Stimulated activated CD4-positive, alpha-beta T cell treated with anti-CD3 and anti-CD28 coated beads, Interleukin-2, amount 100 ng/mL, for 4 hours (primary cell): ENCODE results near the gene IL2RA.
"Not testable (repeated sequence)": the region's sequence is repeated elsewhere in the genome, so short reads cannot be mapped to it uniquely, and the experiment has no call there.

ENCODE experiments used
- DNase-seq: peaks from one replicate; pipeline ENCODE4 v3.0.0-alpha.2; 2020; ENCODE audit warnings: low read depth

Gene IL2RA

DNA sequence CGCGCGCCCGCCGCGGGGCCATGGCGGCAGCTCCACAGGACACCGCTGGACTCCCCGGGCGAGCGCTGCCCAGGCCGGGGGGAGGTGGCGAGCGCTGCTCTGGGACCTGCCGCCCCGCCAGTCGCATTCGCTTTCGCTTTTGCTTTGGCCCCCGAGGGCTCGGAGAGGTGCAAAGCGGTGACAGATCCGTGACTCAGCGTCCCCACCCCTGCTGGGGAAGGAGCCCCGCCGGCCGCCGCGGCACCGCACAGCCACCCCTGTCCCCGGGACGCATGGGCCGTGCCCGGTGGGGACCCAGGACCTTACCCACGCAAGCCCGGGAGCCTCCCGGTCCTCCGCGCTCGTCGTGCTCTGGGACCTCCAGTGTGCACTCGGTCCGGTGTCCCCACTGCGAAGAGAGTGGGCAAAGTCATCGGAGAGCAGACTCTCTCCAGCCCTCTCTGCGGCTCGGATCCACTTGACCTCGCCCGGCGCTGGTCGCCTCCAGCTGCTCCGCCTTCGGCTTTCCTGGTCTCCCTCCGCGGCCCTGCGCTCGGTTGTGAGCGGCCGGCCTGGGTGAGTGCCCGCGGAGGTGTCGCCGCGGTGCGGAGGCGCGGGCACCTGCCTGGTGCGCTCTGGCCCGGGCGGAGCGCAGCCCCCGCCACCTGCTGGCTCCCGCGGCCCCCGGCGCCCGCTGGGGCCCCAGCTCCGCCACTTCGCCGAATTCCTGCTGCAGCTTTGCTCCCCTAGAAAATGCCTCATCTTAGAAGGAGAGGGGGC lies 84.5 kb downstream of the IL2RA start, which contains the start of gene IL15RA:
IL15RA (minus strand) TSS at position 73 of the 759 bp plus-strand sequence; CDS start at position 22, 51 bp downstream.
- peak; percentile 89 for DNase-seq

DNA sequence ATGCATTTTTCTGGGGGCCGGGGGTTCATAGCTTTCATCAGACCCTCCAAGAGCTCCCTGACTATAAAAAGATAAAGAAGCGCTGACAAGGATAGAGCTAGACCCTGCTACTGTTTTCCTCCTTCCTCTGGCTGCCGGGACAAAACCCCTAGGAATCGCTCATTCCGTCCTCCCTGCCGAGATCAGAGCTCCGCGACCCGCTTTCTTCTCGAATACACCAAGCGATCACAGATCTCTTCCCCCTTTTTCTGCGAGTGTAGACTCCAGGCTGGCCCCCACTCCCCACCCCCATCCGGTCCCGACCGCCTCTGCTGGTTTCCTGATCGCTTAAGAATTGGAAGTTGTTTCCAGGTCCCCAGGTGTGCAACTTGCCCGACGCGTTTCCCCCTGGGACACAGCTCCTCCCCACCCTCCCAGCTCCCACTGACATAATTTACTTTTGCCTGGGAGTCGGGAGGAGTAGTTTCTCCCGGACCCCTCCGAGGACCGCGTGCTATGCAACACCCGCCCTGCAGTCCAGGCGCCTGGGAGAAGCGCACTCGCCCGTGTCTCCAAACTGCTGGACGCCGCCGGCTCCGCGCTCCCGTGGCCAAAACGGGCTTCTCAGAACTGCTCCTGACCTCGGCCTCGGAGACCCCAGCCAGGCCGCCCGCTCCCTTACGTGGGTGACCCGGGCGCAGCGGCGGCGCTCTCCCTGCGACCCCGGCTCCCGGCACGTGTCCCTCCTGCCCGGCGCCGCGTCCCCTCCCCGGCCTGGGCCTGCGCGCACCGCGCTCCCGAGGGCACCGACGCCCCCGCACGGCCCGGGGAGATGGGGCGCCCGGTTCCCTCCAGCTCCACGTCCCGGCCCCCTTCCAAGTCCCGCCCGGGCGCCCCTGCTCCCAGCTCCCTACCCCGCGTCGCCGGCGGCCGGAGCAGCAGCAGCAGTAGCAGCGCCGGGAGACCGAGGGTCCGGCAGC lies 85.4 kb downstream of the IL2RA start:
- DNase-seq: peak; percentile 26

DNA sequence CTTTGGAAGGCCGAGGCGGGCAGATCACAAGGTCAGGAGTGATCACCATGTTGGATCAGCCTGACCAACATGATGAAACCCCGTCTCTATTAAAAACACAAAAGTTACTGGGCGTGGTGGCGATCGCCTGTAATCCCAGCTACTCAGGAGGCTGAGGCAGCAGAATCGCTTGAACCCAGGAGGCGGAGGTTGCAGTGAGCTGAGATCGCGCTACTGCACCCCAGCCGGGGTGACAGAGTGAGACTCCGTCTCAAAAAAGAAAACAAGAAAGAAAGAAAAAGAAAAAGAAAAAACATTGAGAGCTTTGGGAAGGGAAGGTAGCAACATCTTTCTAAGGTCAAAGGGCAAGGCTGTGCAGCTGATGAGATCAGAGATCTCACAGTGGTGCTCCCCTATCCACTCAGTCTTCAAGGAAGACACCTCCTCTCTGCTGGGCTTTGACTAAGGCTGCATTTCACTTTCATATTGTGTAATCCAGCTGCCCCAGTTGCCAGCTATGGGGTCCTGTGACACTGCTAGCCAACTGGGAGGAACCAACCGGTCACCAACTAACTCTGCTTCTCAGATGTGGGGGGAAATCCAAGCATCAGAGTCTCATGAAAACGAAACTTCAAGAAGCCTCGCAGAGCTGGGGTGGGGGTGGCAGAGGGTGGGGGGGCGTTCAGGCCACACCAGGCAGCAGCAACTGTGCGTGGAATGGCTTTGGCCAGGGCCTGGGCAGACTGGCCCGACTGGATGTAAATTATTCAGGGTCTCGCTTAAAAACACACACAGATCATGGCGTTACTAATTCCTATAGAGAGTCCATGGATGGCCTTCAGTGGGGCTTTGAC lies 86.3 kb downstream of the IL2RA start:
- peak; percentile 47 for DNase-seq

DNA sequence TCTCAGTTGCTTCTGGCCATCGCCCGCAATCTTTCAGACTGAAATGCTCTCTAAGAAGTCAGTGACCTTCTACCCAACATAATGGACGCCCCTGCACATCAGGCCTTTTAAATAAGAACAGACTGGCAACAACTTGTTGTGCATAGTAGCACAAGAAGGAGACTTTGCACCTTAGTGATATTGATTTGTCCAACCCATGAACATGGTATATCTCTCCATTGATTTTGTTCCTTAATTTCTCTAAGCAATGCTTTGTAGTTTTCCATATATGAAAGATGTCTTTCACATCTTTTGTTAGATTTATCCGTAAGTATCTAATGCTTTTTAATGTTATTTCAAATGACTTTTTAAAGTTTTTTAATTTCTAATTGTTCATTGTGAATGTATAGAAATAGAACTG lies 89.1 kb downstream of the IL2RA start:
- DNase-seq: no peak

DNA sequence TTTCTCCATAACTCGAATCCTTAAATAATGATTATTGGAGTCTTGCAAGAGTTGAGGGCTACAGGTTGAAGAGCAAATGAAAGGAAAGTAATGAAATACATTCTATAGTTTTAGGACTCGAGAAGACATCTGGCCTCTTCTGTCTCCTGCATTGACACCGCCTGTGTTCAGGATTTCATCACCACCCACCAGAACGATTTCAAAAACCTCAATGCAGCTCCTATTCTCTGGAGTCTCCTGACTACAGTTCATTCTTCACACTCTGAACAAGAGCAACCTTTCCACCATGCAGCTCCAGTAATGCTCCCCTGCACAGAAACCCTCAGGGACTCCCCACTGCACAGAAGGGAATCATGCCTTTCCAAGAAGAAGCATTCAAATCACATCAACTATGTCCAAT lies 90.3 kb downstream of the IL2RA start:
- DNase-seq: no peak

DNA sequence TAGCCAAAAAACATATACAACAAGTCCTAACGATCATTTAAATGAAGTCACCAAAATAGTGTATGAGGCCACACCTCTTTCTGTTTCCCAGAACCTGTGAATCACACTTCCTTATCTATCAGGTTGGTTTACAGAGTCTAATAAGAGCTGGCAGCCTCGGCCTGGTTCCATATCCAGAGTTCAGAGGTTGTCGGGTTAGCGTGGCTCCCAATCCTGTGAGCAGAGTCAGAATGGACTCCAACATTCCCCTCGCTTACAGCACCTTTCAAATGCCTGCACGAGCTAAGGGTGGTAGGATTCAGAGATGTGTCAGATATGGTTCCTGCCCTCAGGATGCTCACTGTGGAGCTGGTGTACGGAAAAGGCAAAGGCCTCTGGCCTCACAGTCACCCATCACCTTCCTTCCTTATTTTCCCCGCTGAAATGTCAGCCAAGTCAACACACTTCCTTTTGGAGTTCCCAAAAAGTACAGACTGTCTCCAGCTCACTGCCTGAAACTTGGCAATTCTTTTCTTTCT lies 90.8 kb downstream of the IL2RA start:
- DNase-seq: peak; percentile 19

DNA sequence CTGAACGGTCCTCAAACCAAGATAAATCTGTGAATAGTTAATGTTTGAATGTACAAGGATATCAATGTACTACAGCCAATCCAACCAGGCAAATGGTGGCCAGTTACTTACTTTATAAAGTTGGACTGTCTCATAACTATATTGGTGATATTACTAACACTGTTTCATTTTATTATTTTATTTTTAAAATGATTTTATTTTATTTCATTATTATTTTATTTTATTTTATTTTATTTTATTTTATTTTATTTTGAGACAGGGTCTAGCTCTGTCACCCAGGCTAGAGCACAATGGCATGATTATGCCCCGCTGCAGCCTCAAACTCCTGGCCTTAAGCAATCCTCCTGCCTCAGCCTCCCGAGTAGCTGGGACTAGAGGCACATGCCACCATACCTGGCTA lies 91.6 kb downstream of the IL2RA start:
- DNase-seq: no peak

DNA sequence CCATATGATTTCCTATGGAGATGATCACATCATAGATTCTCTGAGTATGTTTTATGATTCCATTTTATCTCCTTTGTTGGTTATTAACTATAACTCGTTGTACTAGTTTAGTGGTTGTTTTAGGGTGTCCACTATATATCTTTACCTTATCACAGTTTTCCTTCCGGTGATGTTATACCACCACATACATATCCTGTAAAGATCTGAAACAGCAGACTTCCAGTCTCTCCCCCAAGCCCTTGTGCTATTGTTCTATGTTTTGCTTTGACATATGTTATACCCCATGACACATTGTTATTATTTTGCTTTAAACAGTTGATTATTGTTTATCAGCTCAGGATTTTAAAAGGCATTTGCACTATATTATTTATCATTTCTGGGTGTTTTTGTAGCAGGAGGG lies 92.1 kb downstream of the IL2RA start:
- no peak for DNase-seq

DNA sequence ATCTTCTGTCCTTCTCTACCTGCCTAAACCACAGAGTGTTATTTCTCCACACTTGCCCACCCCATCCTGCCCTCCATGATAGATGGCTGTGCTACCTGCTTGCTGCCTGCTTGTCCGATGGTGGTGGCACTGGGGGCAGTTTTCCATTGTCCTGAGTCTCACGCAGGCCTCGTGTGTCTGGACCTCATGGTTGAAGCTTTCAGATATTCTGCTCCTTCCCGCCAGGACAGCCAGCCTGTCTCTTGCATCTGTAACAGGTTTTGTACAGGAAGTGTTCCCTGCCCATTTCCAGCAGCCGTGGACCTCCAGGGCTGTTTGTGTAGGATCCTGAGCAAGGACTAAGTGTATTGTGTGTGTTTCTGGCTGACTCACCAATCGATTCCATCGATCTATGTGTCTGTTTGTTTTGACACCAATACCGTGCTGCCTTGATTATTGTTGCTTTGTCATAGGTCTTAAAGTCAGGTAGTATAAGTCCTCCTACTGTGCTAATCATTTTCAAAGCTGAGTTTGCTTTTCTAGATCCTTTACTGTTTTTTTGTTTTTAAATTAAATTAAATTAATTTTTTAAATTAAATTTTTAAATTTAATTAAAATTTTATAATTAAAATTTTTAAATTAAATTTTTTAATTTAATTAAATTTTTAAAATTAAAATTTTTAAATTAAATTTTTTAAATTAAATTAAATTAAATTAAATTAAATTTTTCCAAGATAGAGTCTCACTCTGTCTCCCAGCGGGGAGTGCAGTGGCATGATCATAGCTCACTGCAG lies 93.3 kb downstream of the IL2RA start:
- DNase-seq: no peak

DNA sequence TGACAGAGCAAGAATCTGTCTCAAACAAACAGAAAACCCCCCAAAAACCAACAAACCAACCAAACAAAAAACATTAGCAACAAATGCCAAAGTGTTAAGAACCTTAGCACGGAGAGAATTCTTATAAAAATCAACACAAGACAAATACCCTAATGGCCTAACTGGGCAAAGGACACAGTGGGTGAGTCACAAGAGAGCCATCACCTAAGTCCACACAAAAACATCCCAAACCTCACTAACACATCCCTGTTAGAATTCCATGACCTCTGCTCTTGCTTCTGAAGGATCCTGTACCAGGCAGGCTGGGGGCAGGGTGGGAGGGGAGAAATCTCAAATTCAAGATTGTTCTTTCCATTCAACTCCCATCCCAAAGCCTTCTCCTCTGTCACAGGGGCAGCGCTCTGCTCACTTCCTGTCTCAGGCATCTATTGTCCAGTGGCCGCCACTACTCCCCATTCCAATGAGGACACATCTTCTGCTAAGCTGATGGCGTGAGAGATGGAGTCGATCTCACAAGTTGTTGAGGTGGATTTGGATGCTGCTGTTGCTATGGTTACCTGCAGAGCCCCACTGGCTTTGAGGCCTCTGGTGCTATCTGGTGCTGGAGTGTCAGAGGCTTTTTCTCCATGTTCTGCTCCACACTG lies 94.0 kb downstream of the IL2RA start:
- DNase-seq: no peak

DNA sequence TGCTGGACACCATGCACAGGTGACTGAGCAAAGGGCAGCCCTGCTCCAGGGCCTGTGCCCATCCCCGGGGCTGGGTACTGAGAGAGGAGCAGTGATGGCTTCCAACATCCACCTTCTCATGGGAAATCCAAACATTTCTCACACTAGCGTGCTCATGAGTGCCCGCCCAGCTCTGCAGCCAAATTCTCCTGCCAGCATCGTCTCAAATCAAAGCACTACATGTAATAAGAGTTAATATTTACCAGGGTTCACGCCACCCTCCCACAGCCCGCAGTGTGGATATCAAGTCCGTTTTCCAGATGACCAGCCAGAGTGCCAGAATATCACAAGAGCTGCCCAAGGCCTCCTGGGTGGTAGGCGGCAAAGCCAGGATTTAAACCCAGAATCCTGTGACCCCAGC lies 96.9 kb downstream of the IL2RA start:
- no peak for DNase-seq

DNA sequence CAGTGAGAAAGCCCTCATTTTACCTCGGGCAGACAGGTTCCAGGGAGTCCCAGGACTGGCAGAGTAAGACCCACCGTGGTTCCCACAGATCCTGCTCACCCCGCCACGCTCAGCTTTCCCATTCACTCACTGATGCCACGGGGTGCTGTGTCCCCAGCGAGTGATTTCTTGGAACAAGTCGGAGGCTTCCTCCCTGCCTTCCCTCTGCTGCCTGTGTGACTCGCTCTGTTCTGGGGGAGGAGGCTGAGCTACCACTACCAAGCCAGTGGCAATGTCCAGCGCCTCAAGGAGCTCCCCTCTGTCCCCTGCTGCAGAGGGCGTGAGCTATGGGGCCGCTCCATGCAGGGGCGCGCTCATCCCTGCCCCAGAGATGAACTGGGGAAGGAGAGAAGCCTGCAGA lies 97.4 kb downstream of the IL2RA start:
- no peak for DNase-seq

DNA sequence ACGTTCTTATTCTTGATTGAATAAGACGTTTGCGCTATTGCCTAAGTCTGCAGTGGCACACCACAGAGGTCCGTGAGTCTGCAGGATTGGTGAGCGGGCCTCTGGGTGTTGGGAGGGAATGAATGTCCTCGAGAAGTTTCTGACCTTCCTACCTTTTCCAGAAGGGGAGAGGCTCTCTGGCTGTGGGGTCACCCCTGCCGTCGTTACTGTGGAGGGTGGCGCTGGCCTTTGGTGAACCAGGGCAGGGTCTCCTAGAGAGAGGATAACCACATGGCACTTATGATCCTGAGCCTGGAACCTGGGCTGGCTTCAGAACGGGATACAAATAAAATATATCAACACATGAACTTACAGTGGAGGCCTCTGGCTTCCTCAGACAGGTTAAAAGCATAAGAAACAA lies 98.6 kb downstream of the IL2RA start:
- no peak for DNase-seq

DNA sequence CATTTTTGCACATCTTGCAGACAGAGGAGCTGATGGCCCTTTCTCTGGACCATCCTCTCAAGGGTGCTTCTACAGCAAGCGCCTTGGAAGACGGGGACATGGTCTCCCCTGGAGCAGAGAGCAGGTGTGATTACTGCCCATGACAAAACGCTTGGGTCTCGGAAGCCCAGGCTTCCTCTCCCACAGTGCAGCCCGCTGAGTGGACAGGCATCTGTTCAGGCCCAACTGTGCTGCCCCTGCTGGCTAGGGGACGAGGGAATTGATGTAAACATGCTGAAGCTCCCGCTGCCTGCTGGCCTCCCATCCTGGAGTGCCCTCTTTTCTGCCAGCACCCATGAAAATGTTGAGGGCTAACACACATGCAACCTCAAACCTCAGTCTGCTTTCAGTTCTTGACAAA lies 99.1 kb downstream of the IL2RA start:
- DNase-seq: no peak

DNA sequence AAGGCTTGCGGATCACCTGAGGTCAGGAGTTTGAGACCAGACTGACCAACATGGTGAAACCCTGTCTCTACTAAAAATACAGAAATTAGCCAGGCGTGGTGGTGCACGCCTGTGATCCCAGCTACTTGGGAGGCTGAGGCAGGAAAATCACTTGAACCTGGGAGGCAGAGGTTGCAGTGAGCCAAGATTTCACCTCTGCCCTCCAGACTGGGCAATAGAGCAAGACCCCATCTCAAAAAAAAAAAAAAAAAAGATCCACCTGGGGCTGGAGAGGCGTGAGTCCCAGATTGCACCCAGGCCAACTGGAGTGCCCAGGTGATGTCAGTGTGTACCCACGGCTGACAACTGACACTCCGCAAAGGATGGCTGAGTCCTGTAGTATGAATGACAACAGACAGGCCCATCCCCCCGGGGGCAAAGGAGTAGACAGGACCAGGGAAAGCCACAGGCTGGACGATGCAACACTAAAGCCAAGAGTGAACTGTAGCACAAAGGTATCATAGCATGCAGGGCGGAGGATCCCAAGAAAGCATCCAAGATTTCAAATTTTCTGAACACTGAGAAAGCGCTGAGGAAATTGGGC lies 99.7 kb downstream of the IL2RA start:
- not testable (repeated sequence) for DNase-seq

DNA sequence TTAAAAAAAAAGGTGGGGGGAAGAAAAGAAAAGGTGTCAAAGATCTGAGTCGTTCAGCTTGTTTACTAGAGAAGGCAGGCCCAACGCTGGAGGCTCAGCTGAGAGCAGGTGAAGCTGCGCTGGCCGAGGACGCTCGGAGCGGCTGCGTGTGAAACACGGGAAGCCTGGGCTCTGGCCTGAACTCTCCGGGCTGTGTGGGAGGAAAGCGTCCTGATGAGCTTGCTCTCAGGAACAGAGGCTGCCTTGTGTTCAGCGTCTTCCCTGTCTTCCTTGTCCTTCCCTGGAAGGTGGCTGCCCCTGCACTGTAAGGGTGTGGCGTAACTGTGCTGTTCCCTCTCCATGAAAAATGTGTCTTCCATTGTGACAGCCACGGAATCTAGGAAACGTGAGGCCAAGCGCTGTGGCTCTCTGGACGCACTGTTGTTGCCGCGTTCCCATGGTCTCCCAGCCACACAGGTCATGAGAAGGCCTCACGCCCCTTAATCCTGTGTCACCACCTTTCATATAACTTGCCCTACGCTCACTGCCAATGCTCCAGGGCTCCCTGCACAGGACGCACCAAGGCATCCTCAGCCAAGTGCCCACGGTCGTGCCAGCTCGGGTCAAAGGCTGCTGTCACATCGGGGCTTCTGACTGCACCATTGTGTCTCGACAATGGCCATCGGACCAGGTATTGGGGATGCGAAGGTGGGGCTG lies 100.6 kb downstream of the IL2RA start:
- DNase-seq: no peak

DNA sequence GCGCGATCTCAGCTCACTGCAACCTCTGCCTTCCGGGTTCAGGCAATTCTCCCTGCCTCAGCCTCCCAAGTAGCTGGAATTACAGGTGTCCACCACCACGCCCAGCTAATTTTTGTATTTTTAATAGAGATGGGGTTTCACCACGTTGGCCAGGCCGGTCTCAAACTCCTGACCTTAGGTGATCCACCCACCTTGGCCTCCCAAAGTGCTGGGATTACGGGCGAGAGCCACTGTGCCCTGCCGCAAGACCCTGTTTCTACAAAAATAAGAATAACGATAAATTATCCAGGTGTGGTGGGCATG lies 101.2 kb downstream of the IL2RA start:
- DNase-seq: not testable (repeated sequence)
